GM12878 (cell line): ENCODE data around the gene LPCAT3. TPM values are rescaled to one million over a fixed set of nuclear protein-coding genes. Genes with fewer than 3 reads are reported as not detected.

Source experiments
- ATAC-seq: fragments of 200-7000 bp; cut with Tn5 transposase; 3 replicates; pipeline ENCODE4 v1.9.1; 2020; ENCODE audit warnings: mild to moderate bottlenecking, moderate library complexity
- BruUV-seq: library from RNA; stranded (reverse); fragments of 400-500 nt; replicated peaks from 2 replicates; lab custom pipeline; 2021; lab: Mats Ljungman, UMichigan
- CTCF ChIA-PET: fragments of 300-600 bp; sonication (Branson Sonifier 250); formaldehyde crosslinking; extraction: SDS; loops from one replicate; lab custom pipeline; 2021; ENCODE audit warnings: inconsistent platforms; lab: Yijun Ruan, JAX
- POLR2A ChIA-PET: fragments of 350-600 bp; formaldehyde crosslinking; extraction: SDS; loops from one replicate; lab custom pipeline; 2021; ENCODE audit warnings: inconsistent platforms; lab: Charles Lee
- RAD21 ChIA-PET: fragments of 300-600 bp; sonication (Branson Sonifier 250); formaldehyde crosslinking; loops from one replicate; lab custom pipeline; 2023; ENCODE audit warnings: antibody characterized with exemption; ENCODE audit not compliant: unreplicated experiment; lab: Charles Lee
- SMC1A ChIA-PET: fragments of 300-600 bp; sonication (Branson Sonifier 250); formaldehyde crosslinking; loops from one replicate; lab custom pipeline; 2023; ENCODE audit not compliant: unreplicated experiment, uncharacterized antibody; lab: Charles Lee
- DNase-seq: peaks from one replicate; pipeline ENCODE4 v3.0.0-alpha.2; 2011; ENCODE audit warnings: low read depth, low spot score
- FAIRE-seq: peaks from 3 replicates; lab custom pipeline; 2011; peaks lifted over from hg19 to GRCh38; lab: Jason Lieb, UNC
- H2AFZ ChIP-seq: 2 replicates; pipeline ENCODE4 v1.6.0; 2011; ENCODE audit warnings: low read depth, low read length, control low read depth; ENCODE audit not compliant: control insufficient read depth
- H3K27ac ChIP-seq: 2 replicates; pipeline ENCODE4 v1.5.1; 2011; ENCODE audit warnings: control low read depth; ENCODE audit not compliant: control insufficient read depth, insufficient read depth
- H3K27me3 ChIP-seq, 2 experiments: replicated peaks in 1 of 2; 2 replicates each; pipeline versions ENCODE4 v1.6.0 to v1.6.1; 2011; ENCODE audit warnings: low read length in 1 of 2; ENCODE audit not compliant: control insufficient read depth in 2 of 2, insufficient read depth in 2 of 2
- H3K36me3 ChIP-seq, 2 experiments: 2 replicates each; pipeline ENCODE4 v1.5.1; 2011; ENCODE audit warnings: low read length in 1 of 2; ENCODE audit not compliant: control insufficient read depth in 2 of 2, insufficient read depth in 2 of 2
- H3K4me1 ChIP-seq: 2 replicates; pipeline ENCODE4 v1.6.1; 2011; ENCODE audit warnings: mild to moderate bottlenecking, low read length, moderate library complexity, mixed read lengths; ENCODE audit not compliant: control insufficient read depth, insufficient read depth
- H3K4me2 ChIP-seq: 2 replicates; pipeline ENCODE4 v1.6.0; 2011; ENCODE audit warnings: control low read depth; ENCODE audit not compliant: control insufficient read depth, insufficient read depth
- H3K4me3 ChIP-seq: fragments of 200-600 bp; sonication (generic); 2 replicates; pipeline ENCODE4 v1.5.1; 2016
- H3K79me2 ChIP-seq: 2 replicates; pipeline ENCODE4 v1.6.0; 2011; ENCODE audit warnings: low read length; ENCODE audit not compliant: control insufficient read depth, insufficient read depth
- H3K9ac ChIP-seq: 2 replicates; pipeline ENCODE4 v1.8.0; 2011; ENCODE audit warnings: low read length, control low read depth, mixed read lengths; ENCODE audit not compliant: control insufficient read depth, insufficient read depth
- H3K9me3 ChIP-seq: replicated peaks from 3 replicates; pipeline ENCODE4 v1.5.1; 2011; ENCODE audit warnings: mild to moderate bottlenecking, low read length; ENCODE audit not compliant: control insufficient read depth, insufficient read depth
- H4K20me1 ChIP-seq: 2 replicates; pipeline ENCODE4 v1.6.0; 2011; ENCODE audit not compliant: control insufficient read depth, insufficient read depth
- CREB1 ChIP-seq: IDR thresholded peaks from 2 replicates; pipeline ENCODE4 v1.6.1; 2012; ENCODE audit warnings: low read depth, mild to moderate bottlenecking, inconsistent platforms
- ESRRA ChIP-seq: IDR thresholded peaks from 2 replicates; pipeline ENCODE4 v1.6.1; 2012; ENCODE audit warnings: mild to moderate bottlenecking, low read length, improper control_type of control experiment
- IKZF1 ChIP-seq: fragments of 450-650 bp; conservative IDR thresholded peaks from 2 replicates; pipeline ENCODE4 v1.6.1; 2017; ENCODE audit warnings: antibody characterized with exemption, mild to moderate bottlenecking
- MYC ChIP-seq: IDR thresholded peaks from 2 replicates; pipeline ENCODE4 v1.6.1; 2011; ENCODE audit warnings: mild to moderate bottlenecking, low read length, moderate library complexity, inconsistent platforms; ENCODE audit not compliant: insufficient read depth, insufficient replicate concordance, insufficient read length, severe bottlenecking
- NFXL1 ChIP-seq: fragments of 450-650 bp; IDR thresholded peaks from 2 replicates; pipeline ENCODE4 v1.6.1; 2017; ENCODE audit warnings: antibody characterized with exemption, mild to moderate bottlenecking, borderline replicate concordance
- NR2C1 ChIP-seq: fragments of 450-650 bp; IDR thresholded peaks from 2 replicates; pipeline ENCODE4 v1.6.1; 2017; ENCODE audit warnings: antibody characterized with exemption, mild to moderate bottlenecking, moderate library complexity
- RFX5 ChIP-seq: IDR thresholded peaks from 2 replicates; pipeline ENCODE4 v1.6.1; 2011; ENCODE audit warnings: low read depth, low read length, improper control_type of control experiment
- SPI1 ChIP-seq: IDR thresholded peaks from 2 replicates; pipeline ENCODE4 v1.6.1; 2011; ENCODE audit warnings: low read depth, mild to moderate bottlenecking, low read length, moderate library complexity, borderline replicate concordance; ENCODE audit not compliant: insufficient read depth
- SRF ChIP-seq, 2 experiments: IDR thresholded peaks; 2 replicates each; pipeline ENCODE4 v1.6.1; 2011; ENCODE audit warnings: low read depth in 2 of 2, low read length in 2 of 2, mild to moderate bottlenecking in 1 of 2, moderate library complexity in 1 of 2
- WGBS: methylation state at CpG from one replicate; pipeline ENCODE4 v1.1.6; 2016; ENCODE audit warnings: low lambda C conversion rate; ENCODE audit not compliant: insufficient replicate concordance, insufficient coverage; ENCODE audit errors: missing lambda C conversion rate; 5-methylcytosine and 5-hydroxymethylcytosine counted together
- in situ Hi-C: fragments of 300-500 bp; cut with MboI; formaldehyde crosslinking; loops from 9 replicates; pipeline ENCODE4 v1.14.3; 2018; ENCODE audit warnings: mixed read lengths
- intact Hi-C: fragments of 100-400 bp; cut with micrococcal nuclease; formaldehyde crosslinking; loops from one replicate; pipeline ENCODE4 v1.14.2; 2022; ENCODE audit not compliant: unreplicated experiment
- polyA plus RNA-seq, 11 experiments: library from polyadenylated mRNA; depleted of rRNA in 4 of 11; unstranded in 6 of 11; stranded (reverse) in 5 of 11; fragments of >200 nt; fragmentation: Nextera tagmentation in 4 of 11; fragmentation: Illumina TruSeq in 1 of 11; extraction: Ambion mirVana in 4 of 11; extraction: Trizol in 1 of 11; gene quantifications; 1 replicate in 1 of 11; 2 replicates in 10 of 11; pipeline versions ENCODE4 v1.2.1 to v1.2.3, GENCODE V29; 2011 to 2016; ENCODE audit warnings: inconsistent platforms in 2 of 11, missing spikeins in 2 of 11, low read depth in 1 of 11
- total RNA-seq, 4 experiments: library from RNA; depleted of rRNA in 3 of 4; stranded (reverse); fragments of >200 nt in 3 of 4; fragmentation: Illumina TruSeq in 1 of 4; extraction: Trizol in 1 of 4; gene quantifications; 2 replicates each; pipeline versions ENCODE4 v1.2.1 to v1.2.3, GENCODE V29; 2013 to 2021
- TF ChIP-seq, protein P1 (sequence below): fragments of 450-650 bp; IDR thresholded peaks from 2 replicates; pipeline ENCODE4 v1.6.1; 2017; ENCODE audit warnings: low read depth, mild to moderate bottlenecking, moderate library complexity
- TF ChIP-seq, protein P2 (sequence below): fragments of 450-650 bp; IDR thresholded peaks from 2 replicates; pipeline ENCODE4 v1.6.1; 2014; ENCODE audit warnings: mild to moderate bottlenecking
- TF ChIP-seq, protein P3 (sequence below): IDR thresholded peaks from 2 replicates; pipeline ENCODE4 v1.6.1; 2011; ENCODE audit warnings: borderline replicate concordance, low read depth, mild to moderate bottlenecking, moderate library complexity, low read length; ENCODE audit not compliant: insufficient read depth, poor library complexity, severe bottlenecking
- TF ChIP-seq, protein P4 (sequence below): IDR thresholded peaks from 2 replicates; pipeline ENCODE4 v1.6.1; 2011; ENCODE audit warnings: low read depth, low read length, improper control_type of control experiment, borderline replicate concordance
- TF ChIP-seq, protein P5 (sequence below): fragments of 450-650 bp; formaldehyde crosslinking; IDR thresholded peaks from 2 replicates; pipeline ENCODE4 v1.4.0; 2020; ENCODE audit warnings: mild to moderate bottlenecking, moderate library complexity

LPCAT3 gene
- total and polyA plus RNA-seq, 10 of the 15 experiments (the other 5 are each of a cell fraction or from before 2014, with no cell fraction given) = 2.6 to 48.3 (median 23.0) TPM

DNA sequence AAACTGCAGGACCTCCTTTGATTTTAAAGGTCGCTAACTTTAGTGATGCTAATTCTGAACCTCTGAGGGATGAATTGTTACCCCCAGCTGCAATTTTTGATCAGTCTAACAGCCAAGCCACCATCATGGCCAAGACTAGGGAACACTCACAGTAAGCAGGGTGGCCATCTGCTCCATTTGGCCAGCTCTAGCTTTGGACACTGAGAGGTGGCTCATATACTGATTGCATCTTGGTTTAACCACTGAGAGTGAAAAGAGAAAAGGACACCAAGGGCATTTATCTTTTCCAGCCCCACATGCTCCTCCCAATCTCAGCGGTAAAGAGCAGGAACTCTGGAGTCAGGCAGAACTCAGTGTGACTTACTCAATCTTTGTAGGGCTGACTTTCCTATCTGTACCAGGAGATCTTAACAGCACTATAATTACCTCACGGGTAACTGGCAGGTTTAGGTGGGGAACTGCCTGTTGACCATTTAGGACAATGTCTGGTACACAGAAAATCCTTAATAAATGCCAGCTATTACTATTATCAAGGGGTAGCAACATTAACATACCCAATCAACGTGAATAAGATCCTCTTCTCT, 6.2 kb downstream of the LPCAT3 start:
- no TSS peak for BruUV-seq
- no peak for TF ChIP-seq NFXL1
- TF ChIP-seq, protein P1, sequence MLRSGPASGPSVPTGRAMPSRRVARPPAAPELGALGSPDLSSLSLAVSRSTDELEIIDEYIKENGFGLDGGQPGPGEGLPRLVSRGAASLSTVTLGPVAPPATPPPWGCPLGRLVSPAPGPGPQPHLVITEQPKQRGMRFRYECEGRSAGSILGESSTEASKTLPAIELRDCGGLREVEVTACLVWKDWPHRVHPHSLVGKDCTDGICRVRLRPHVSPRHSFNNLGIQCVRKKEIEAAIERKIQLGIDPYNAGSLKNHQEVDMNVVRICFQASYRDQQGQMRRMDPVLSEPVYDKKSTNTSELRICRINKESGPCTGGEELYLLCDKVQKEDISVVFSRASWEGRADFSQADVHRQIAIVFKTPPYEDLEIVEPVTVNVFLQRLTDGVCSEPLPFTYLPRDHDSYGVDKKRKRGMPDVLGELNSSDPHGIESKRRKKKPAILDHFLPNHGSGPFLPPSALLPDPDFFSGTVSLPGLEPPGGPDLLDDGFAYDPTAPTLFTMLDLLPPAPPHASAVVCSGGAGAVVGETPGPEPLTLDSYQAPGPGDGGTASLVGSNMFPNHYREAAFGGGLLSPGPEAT = no peak
- TF ChIP-seq ESRRA = no peak
- TF ChIP-seq RFX5 = no peak
- TF ChIP-seq, protein P2, sequence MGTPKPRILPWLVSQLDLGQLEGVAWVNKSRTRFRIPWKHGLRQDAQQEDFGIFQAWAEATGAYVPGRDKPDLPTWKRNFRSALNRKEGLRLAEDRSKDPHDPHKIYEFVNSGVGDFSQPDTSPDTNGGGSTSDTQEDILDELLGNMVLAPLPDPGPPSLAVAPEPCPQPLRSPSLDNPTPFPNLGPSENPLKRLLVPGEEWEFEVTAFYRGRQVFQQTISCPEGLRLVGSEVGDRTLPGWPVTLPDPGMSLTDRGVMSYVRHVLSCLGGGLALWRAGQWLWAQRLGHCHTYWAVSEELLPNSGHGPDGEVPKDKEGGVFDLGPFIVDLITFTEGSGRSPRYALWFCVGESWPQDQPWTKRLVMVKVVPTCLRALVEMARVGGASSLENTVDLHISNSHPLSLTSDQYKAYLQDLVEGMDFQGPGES = no peak
- TF ChIP-seq, protein P3, sequence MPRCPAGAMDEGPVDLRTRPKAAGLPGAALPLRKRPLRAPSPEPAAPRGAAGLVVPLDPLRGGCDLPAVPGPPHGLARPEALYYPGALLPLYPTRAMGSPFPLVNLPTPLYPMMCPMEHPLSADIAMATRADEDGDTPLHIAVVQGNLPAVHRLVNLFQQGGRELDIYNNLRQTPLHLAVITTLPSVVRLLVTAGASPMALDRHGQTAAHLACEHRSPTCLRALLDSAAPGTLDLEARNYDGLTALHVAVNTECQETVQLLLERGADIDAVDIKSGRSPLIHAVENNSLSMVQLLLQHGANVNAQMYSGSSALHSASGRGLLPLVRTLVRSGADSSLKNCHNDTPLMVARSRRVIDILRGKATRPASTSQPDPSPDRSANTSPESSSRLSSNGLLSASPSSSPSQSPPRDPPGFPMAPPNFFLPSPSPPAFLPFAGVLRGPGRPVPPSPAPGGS = no peak
- TF ChIP-seq MYC = no peak
- TF ChIP-seq, protein P4, sequence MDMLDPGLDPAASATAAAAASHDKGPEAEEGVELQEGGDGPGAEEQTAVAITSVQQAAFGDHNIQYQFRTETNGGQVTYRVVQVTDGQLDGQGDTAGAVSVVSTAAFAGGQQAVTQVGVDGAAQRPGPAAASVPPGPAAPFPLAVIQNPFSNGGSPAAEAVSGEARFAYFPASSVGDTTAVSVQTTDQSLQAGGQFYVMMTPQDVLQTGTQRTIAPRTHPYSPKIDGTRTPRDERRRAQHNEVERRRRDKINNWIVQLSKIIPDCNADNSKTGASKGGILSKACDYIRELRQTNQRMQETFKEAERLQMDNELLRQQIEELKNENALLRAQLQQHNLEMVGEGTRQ = no peak
- TF ChIP-seq, protein P5, sequence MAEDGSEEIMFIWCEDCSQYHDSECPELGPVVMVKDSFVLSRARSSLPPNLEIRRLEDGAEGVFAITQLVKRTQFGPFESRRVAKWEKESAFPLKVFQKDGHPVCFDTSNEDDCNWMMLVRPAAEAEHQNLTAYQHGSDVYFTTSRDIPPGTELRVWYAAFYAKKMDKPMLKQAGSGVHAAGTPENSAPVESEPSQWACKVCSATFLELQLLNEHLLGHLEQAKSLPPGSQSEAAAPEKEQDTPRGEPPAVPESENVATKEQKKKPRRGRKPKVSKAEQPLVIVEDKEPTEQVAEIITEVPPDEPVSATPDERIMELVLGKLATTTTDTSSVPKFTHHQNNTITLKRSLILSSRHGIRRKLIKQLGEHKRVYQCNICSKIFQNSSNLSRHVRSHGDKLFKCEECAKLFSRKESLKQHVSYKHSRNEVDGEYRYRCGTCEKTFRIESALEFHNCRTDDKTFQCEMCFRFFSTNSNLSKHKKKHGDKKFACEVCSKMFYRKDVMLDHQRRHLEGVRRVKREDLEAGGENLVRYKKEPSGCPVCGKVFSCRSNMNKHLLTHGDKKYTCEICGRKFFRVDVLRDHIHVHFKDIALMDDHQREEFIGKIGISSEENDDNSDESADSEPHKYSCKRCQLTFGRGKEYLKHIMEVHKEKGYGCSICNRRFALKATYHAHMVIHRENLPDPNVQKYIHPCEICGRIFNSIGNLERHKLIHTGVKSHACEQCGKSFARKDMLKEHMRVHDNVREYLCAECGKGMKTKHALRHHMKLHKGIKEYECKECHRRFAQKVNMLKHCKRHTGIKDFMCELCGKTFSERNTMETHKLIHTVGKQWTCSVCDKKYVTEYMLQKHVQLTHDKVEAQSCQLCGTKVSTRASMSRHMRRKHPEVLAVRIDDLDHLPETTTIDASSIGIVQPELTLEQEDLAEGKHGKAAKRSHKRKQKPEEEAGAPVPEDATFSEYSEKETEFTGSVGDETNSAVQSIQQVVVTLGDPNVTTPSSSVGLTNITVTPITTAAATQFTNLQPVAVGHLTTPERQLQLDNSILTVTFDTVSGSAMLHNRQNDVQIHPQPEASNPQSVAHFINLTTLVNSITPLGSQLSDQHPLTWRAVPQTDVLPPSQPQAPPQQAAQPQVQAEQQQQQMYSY = no peak
- TF ChIP-seq IKZF1 = no peak
- no peak for TF ChIP-seq CREB1
- no peak for TF ChIP-seq NR2C1
- no peak for TF ChIP-seq SPI1
- no peak for TF ChIP-seq SRF (IDR thresholded peaks at IDR 0.05; ENCODE audit: low read depth in 2 of 2, low read length in 2 of 2)

More for the DNA sequence above, 6.2 kb downstream of the LPCAT3 start:
- Histone ChIP-seq H3K4me3 (no peak overlapping the region), H2AFZ (no peak overlapping the region), H3K4me1 (no peaks in the 10 kb centered on the region), H3K9me3 (no peaks in the 10 kb centered on the region), H3K27ac (no peak overlapping the region), H3K4me2 (no peak overlapping the region), H3K9ac (no peak overlapping the region), H3K27me3 (no peaks in the 10 kb centered on the region), H4K20me1 (no peaks in the 10 kb centered on the region; the same call in 1 of the 2 replicates), H3K79me2 (peaks cover 5% of the 10 kb centered on the region), H3K36me3 (peaks cover 0 to 17% of the 10 kb centered on the region in 2 experiments; a peak in 1 of 4 replicates)
- ChIA-PET CTCF (interaction anchor here (0.6 to 1.6 kb wide), 6 partner anchors 10 to 99 kb away, joined by 3 to 6 read pairs (median 3); no protein-coding TSS in a partner anchor), SMC1A (interaction anchor here (1.4 to 1.8 kb wide), 2 partner anchors 11 to 29 kb away, joined by 3 to 5 read pairs; no protein-coding TSS in a partner anchor), POLR2A (interaction anchor here (0.6 kb wide), 1 partner anchor 924 kb away, joined by 4 read pairs; no protein-coding TSS in a partner anchor), RAD21 (no interaction called here)
- intact Hi-C loops (no loop called here), in situ Hi-C loops (no loop called here)
- DNase-seq (no peak), ATAC-seq (no peak), FAIRE-seq (no peak)
- 72% methylated on average over 4 of the region's 4 CpGs for WGBS
